Ishikawa (cell line): ENCODE data around the gene FOXP1.

Experiments used
- CEBPB ChIP-seq: IDR thresholded peaks from 2 replicates; pipeline ENCODE4 v1.6.1; 2012
- CREB1 ChIP-seq: IDR thresholded peaks from 2 replicates; pipeline ENCODE4 v1.6.1; 2012; ENCODE audit warnings: low read depth
- EGR1 ChIP-seq: IDR thresholded peaks from 2 replicates; pipeline ENCODE4 v1.6.1; 2012
- EP300 ChIP-seq: IDR thresholded peaks from 2 replicates; pipeline ENCODE4 v1.6.1; 2012; ENCODE audit warnings: borderline replicate concordance
- FOXM1 ChIP-seq: IDR thresholded peaks from 2 replicates; pipeline ENCODE4 v1.6.1; 2012; ENCODE audit warnings: low read depth, borderline replicate concordance
- NFIC ChIP-seq: IDR thresholded peaks from 2 replicates; pipeline ENCODE4 v1.6.1; 2012
- RAD21 ChIP-seq: IDR thresholded peaks from 2 replicates; pipeline ENCODE4 v1.6.1; 2012; ENCODE audit warnings: low read depth
- TAF1 ChIP-seq: IDR thresholded peaks from 2 replicates; pipeline ENCODE4 v1.6.1; 2012; ENCODE audit warnings: low read depth, mild to moderate bottlenecking
- TCF12 ChIP-seq: IDR thresholded peaks from 2 replicates; pipeline ENCODE4 v1.6.1; 2012; ENCODE audit warnings: low read depth
- TEAD4 ChIP-seq: IDR thresholded peaks from 2 replicates; pipeline ENCODE4 v1.6.1; 2012
- USF1 ChIP-seq: IDR thresholded peaks from 2 replicates; pipeline ENCODE4 v1.6.1; 2012
- YY1 ChIP-seq: IDR thresholded peaks from 2 replicates; pipeline ENCODE4 v1.6.1; 2012; ENCODE audit warnings: low read depth
- ZBTB7A ChIP-seq: IDR thresholded peaks from 2 replicates; pipeline ENCODE4 v1.6.1; 2012; ENCODE audit warnings: low read depth
- TF ChIP-seq, protein P1 (sequence below): IDR thresholded peaks from 2 replicates; pipeline ENCODE4 v1.6.1; 2012; ENCODE audit warnings: low read depth, mild to moderate bottlenecking
- TF ChIP-seq, protein P2 (sequence below): IDR thresholded peaks from 2 replicates; pipeline ENCODE4 v1.6.1; 2012

The FOXP1 gene

GRCh38 chr3:71355037-71355436 is 228.5 kb downstream of the FOXP1 start:
- TF ChIP-seq TCF12 = no peak
- TF ChIP-seq TEAD4 = no peak
- TF ChIP-seq RAD21 = no peak
- no peak for TF ChIP-seq EGR1
- TF ChIP-seq FOXM1 = no peak
- TF ChIP-seq CEBPB = no peak

- TF ChIP-seq TAF1 = no peak
- TF ChIP-seq EP300 = no peak
- TF ChIP-seq, protein P1, sequence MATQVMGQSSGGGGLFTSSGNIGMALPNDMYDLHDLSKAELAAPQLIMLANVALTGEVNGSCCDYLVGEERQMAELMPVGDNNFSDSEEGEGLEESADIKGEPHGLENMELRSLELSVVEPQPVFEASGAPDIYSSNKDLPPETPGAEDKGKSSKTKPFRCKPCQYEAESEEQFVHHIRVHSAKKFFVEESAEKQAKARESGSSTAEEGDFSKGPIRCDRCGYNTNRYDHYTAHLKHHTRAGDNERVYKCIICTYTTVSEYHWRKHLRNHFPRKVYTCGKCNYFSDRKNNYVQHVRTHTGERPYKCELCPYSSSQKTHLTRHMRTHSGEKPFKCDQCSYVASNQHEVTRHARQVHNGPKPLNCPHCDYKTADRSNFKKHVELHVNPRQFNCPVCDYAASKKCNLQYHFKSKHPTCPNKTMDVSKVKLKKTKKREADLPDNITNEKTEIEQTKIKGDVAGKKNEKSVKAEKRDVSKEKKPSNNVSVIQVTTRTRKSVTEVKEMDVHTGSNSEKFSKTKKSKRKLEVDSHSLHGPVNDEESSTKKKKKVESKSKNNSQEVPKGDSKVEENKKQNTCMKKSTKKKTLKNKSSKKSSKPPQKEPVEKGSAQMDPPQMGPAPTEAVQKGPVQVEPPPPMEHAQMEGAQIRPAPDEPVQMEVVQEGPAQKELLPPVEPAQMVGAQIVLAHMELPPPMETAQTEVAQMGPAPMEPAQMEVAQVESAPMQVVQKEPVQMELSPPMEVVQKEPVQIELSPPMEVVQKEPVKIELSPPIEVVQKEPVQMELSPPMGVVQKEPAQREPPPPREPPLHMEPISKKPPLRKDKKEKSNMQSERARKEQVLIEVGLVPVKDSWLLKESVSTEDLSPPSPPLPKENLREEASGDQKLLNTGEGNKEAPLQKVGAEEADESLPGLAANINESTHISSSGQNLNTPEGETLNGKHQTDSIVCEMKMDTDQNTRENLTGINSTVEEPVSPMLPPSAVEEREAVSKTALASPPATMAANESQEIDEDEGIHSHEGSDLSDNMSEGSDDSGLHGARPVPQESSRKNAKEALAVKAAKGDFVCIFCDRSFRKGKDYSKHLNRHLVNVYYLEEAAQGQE = no peak
- TF ChIP-seq FOXM1 = no peak
- TF ChIP-seq USF1 = no peak
- TF ChIP-seq YY1 = no peak
Measured at GRCh38 chr3:71351403-71352149, 232.0 kb downstream of the FOXP1 start.

- TF ChIP-seq NFIC = no peak
- no peak for TF ChIP-seq RAD21
- no peak for TF ChIP-seq TAF1
- TF ChIP-seq EGR1 = no peak
- TF ChIP-seq, protein P1 = no peak
- no peak for TF ChIP-seq CEBPB
- TF ChIP-seq TEAD4 = no peak
- TF ChIP-seq EP300 = no peak
- no peak for TF ChIP-seq CREB1
- TF ChIP-seq, protein P2, sequence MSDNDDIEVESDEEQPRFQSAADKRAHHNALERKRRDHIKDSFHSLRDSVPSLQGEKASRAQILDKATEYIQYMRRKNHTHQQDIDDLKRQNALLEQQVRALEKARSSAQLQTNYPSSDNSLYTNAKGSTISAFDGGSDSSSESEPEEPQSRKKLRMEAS = no peak
- TF ChIP-seq USF1 = no peak
- no peak for TF ChIP-seq YY1
- TF ChIP-seq FOXM1 = no peak
- TF ChIP-seq ZBTB7A = no peak
Measured at GRCh38 chr3:71350998-71351397, 232.5 kb downstream of the FOXP1 start.

- TF ChIP-seq NFIC (no peak), YY1 (no peak), EGR1 (no peak), TCF12 (no peak)
Measured at GRCh38 chr3:71348831-71349230, 234.7 kb downstream of the FOXP1 start.

GRCh38 chr3:71348001-71348632 is 235.4 kb downstream of the FOXP1 start:
- no peak for TF ChIP-seq USF1
- no peak for TF ChIP-seq CEBPB
- no peak for TF ChIP-seq TCF12
- no peak for TF ChIP-seq NFIC
- TF ChIP-seq EP300 = no peak
- TF ChIP-seq EGR1 = no peak
- TF ChIP-seq CREB1 = no peak
- TF ChIP-seq ZBTB7A = no peak
- TF ChIP-seq YY1 = no peak
- TF ChIP-seq RAD21 = no peak
- TF ChIP-seq, protein P1 = no peak
- TF ChIP-seq, protein P2 = no peak
- TF ChIP-seq TAF1 = no peak
- TF ChIP-seq FOXM1 = no peak
- no peak for TF ChIP-seq TEAD4
